Fibroblast of the conjunctiva (primary cell): ENCODE data around the gene KLHL30.
A peak's percentile ranks its signal among the peaks of the same experiment; 100 is the strongest.

Experiments used
- DNase-seq: peaks from one replicate; pipeline ENCODE4 v3.0.0-alpha.2; 2010; ENCODE audit warnings: low read depth

Gene KLHL30

DNA sequence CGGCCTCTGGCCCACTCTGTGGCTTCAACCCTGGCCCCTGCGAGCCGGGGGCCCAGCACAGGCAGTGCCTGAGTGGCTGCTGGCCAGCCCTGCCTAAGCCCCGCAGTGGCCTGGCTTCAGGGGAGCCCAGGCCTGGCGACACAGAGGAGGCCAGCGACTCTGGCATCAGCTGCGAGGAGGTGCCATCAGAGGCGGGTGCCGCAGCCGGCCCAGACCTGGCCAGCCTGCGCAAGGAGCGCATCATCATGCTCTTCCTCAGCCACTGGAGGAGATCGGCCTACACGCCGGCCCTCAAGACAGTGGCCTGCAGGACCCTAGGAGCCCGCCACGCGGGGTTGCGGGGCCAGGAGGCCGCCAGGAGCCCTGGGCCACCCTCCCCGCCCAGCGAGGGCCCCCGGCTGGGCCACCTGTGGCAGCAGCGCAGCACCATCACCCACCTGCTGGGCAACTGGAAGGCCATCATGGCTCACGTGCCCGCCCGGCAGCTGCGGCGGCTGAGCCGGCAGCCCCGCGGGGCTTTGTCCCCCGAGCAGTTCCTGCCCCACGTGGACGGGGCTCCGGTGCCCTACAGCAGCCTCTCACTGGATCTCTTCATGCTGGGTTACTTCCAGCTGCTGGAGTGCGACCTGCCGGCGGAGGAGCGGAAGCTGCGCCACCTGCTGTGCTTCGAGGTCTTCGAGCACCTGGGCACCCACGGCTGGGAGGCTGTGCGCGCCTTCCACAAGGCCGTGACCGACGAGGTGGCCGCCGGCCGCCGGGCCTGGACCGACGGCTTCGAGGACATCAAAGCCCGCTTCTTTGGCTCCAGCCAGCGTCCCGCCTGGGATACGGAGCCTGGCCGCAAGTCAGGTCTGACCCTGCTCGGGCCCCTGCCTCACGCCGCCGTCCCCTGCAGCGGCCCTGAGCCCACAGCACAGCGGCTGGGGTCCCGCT, 7.5 kb upstream of the KLHL30 start:
- no peak for DNase-seq

DNA sequence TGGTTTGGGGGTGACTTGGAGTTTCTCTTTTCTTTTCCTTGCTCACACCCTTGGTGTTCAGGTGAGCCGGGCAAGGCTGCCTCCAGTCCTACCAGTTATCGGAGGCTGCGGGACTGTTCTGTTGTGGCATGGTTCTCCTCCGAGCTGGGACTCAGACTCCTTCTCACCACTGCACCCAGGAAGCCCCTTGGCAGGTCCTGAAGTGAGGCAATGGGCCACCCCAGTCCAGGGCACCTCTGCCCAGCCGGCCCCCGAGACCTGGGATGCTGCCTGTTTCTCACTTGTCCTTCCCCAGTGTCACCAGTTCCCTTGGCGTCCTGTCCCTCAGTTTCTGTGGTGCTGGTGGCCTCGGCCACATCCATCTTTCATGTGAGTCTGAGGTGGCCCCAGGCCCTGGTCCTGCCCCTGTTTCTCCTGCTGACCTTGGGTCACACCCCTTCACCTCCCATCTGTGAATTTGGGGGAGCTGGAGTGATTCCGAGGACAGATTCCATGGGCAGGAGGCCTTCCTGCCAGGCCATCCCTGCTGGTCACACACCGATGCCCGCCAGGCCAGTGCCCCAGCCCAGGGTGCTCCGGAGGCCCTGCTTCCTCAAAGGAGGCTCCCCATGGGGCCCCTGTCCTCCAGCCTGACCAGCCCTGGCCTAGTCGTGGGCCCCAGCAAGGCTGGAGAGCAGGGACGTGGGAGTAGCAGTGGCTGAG, 6.6 kb upstream of the KLHL30 start:
- no peak for DNase-seq

DNA sequence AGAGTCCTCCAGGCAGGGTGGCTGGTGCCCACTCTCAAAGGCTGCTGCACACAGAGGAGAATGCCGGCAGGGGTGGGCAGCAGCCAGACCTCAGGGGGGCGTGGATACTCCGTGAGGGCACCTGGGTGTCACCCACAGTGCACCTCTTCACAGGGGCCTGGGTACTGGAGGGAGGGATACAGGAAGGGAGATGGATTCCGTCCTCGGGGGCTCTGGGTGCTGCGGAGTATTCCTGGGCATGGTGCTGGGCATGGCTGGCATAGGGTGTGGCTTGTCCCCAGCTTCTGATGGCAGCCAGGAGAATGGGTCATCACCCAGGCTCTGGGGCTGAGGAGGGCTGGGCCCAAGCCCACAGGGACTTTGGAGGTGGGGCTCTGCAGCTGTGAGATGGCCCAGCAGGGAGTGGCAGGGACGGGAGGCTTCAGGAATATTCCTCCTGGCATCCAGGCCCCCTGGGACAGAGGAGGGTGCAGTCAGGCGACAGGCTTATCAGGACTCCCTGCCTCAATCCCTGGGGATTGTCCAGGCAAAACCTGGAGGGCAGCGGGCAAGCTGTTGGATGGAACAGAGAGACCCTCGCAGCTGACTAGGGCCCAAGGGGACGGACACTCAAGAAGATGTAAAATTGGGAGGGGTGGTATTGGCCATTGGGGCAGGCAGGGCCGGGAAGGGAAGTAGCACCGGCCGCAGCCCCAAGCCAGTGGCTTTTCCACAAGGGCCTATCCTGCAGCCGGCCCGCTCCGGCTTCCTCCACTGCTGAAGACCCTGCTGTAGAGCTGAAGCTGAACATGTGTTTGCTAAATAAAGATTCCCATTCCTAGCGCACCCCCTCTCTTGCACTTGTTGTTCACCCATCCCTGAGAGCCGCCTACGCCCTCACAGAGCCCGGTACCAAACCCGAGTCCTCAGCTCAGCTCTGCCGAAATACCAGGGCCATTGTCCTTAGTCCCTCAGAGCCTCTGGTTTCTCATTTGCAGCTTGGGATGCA, 5.7 kb upstream of the KLHL30 start:
- no peak for DNase-seq

- DNase-seq = no peak
These were observed 4.7 kb upstream of the KLHL30 start for GRCh38 chr2:238133499-238134392.

- no peak for DNase-seq
These were observed 4.1 kb upstream of the KLHL30 start for GRCh38 chr2:238134393-238134785.

- DNase-seq = no peak
These were observed 2.8 kb upstream of the KLHL30 start for GRCh38 chr2:238135601-238136150.

DNA sequence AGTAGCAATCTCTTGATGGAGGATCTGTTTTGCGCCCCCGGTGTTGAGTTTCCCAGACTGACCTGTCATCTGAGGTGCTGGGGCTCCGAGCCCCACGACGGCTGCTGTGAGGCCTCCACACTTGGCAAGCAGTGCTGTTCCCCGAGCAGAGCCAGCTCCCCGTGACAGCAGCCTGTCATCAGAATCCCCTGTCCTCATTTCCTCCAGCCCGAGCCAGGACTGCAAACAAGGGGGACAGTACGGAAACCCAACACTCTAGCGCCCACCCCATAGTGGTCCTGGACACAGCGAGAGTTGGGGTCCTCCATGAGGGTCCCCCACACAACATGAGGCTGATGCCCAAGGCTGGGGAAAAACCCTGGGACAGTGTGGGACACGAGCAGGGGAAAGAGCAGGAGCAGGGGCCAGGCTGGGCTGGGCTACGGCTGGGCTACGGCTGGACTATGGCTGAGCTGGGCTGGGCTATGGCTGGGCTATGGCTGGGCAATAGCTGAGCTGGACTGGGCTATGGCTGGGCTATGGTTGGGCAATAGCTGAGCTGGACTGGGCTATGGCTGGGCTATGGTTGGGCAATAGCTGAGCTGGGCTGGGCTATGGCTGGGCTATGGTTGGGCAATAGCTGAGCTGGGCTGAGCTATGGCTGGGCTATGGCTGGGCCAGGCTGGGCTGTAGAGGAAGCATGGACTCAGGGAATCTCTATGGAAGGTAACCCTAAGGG, 1.5 kb upstream of the KLHL30 start:
- peak; percentile 60 for DNase-seq

GRCh38 chr2:238137885-238138284, 583 bp upstream of the KLHL30 start:
- no peak for DNase-seq

DNA sequence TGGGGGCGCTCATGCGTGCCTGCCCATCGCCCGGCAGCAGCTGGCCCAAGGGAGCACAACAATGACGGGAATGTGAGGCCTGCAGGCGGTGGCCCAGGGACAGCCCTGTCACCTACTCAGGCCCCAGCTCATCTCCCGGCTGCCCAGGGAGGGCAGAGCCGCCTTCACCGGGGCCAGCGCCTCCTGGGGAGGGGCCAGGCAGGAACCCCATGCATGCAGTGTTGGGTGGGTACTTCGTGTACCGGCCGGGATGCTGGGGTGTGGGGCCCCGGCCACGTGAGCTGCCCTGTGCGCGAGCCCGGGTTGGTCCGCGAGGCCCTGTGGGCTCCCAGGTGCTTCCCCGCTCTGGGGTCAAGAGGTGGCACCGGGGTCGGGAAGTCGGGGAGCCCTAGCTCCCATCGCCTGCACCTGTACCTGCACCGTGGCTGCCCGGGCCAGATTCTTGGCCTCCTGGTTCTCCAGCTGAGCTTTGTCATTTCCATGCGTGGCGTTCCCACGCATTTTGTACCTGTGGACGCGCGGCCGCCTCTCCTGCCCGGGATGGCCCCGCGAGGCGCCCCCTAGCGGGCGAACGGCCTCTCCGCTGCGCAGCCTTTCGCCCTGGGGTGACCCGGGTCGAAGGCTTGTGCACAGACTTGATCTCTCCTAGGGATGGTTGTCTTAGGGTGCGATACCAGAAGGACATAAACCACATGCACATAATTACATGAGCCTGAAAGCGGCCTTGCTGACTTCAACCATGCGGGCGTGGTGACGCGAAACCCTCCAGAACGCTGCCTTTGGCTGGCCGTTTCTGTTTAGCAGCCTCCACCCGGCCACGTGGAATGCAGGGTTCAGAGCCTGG, 950 bp downstream of the KLHL30 start:
- DNase-seq = no peak

DNA sequence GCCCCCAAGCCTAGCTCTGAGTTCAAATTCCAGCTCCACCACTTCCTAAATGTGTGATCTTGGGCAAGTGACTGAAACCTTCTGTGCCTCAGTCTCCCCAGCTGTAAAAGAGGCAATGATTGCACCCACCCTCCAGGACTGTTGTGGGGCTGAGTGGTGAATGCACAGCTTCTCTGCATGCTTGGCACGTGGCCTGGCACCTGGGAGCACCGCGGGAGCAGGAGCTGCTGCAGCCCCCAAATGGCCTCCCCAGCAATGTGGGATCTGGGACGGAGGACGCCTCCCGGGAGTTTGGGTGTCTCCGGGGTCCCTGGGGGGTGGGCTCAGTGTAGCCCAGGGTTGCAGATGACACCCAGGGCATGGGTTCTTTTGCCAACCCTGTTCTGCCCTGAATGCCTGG, 1.6 kb downstream of the KLHL30 start:
- DNase-seq = no peak

GRCh38 chr2:238140721-238141540, 2.5 kb downstream of the KLHL30 start:
- no peak for DNase-seq

- DNase-seq = no peak
These were observed 3.3 kb downstream of the KLHL30 start for GRCh38 chr2:238141541-238142318.

DNA sequence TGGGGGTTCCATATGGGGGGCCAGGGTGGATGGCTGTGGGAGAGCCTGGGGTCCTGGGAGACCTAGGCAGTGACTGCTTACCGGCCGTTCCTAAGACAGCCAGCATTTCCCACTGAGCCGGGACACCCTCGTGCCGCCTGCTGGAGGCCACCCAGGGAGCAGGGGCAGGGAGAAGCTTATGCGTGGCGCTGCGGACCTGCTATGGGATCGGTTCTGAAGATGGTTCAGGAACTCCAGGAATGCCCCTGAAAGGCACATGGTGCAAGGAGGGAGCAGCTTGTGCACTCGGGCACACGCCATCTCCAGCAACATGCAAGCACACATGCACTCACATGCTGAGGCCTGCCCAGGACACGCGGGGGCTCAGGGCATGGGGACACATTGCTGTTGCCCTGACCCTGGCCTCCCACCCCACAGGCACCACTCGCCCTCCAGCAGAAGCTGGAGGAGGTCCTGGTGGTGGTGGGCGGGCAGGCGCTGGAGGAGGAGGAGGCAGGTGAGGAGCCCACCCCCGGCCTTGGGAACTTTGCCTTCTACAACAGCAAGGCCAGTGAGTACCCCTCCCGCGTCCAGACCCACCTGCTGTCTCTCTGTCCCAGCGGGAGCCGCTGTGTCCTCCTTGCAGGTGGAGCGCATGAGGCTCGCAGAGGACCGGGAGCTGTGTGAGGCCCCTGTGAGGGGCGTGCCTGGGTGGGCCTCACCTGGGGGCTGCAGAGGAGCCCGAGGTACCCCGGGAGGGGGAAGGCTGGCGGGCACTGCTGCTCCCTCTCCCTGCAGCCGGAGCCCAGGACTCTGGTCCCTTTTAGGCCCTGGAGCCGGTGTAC, 4.1 kb downstream of the KLHL30 start:
- DNase-seq = no peak

- no peak for DNase-seq
These were observed 4.9 kb downstream of the KLHL30 start for GRCh38 chr2:238143239-238143951.

DNA sequence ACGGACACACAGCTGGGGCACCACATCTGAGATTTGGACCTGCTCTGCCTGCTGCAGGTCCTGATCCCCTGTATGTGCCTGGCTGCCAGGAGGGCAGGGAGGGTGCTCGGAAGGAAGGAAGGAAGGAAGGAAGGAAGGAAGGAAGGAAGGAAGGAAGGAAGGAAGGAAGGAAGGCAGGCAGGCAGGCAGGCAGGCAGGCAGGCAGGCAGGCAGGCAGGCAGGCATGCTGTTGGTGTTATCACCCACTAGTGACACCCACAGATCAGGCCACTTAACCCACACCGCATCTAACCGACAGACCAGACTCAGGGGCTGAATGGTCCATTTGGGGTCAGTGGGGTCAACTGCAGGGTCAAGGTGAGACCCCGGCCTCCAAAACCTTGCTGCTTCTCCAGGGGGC, 5.8 kb downstream of the KLHL30 start:
- DNase-seq = no peak

- DNase-seq = no peak
These were observed 6.6 kb downstream of the KLHL30 start for GRCh38 chr2:238145046-238145445.
